ENCODE measurements around the gene RPS27A. TPM values are rescaled to one million over a fixed set of nuclear protein-coding genes. Genes with fewer than 3 reads are reported as not detected.
A peak's percentile ranks its signal among the peaks of the same experiment; 100 is the strongest.
"Not testable (repeated sequence)": the region's sequence is repeated elsewhere in the genome, so short reads cannot be mapped to it uniquely, and the experiment has no call there.

RPS27A gene
- polyA plus RNA-seq, 6 donors from 2014 or later = 1,837 to 3,584 (median 3,029) TPM

DNA sequence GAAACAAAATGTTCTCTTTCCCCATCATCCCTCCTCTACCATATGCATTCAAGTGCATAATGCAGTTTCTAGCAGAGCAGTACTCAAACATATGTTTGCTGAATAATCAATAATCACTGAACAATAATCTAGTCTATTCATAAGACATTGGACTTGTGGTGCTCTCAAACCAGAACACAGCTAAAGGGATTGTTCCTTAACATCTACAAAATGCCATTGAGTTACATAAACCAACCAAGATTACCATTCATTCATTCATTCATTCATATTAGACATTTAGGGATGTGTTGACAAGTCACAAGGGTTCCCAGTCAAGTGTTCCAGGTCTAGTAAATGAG, 4.3 kb upstream of the RPS27A start:
- no peak for DNase-seq
- peaks cover 0 to 5% (median 0%) of the 10 kb centered on the region in 7 donors for H3K9me3 Mint-ChIP-seq
- H3K36me3 Mint-ChIP-seq = peaks cover 3 to 4% of the 10 kb centered on the region in 2 donors
- no peak for ATAC-seq (ENCODE audit: low read depth in 2 of 2)
- H3K27ac Mint-ChIP-seq = peak overlapping the region in 4 of 6 donors; percentile 42 to 84 (median 66)
- H3K4me3 Mint-ChIP-seq = peak overlapping the region in 6 of 8 donors; percentile 2 to 91 (median 44)
- no peaks in the 10 kb centered on the region for H3K27me3 Mint-ChIP-seq
- peaks cover 33 to 60% (median 46%) of the 10 kb centered on the region in 3 donors for H3K4me1 Mint-ChIP-seq

- Mint-ChIP-seq H3K27ac (peak overlapping the region in 2 of 6 donors; percentile 18 to 50), H3K4me3 (peak overlapping the region in 3 of 8 donors; percentile 26 to 91 (median 82)), H3K36me3 (peaks cover 5 to 8% of the 10 kb centered on the region in 2 donors), H3K9me3 (peaks cover 0 to 5% (median 0%) of the 10 kb centered on the region in 7 donors), H3K4me1 (peaks cover 35 to 64% (median 52%) of the 10 kb centered on the region in 3 donors), H3K27me3 (no peaks in the 10 kb centered on the region)
- ATAC-seq (ENCODE audit: low read depth in 2 of 2) (no peak), DNase-seq (no peak)
Observed at GRCh38 chr2:55229221-55229620, 3.3 kb upstream of the RPS27A start.

- Mint-ChIP-seq H3K4me3 (peak overlapping the region; percentile 56 to 100 (median 100)), H3K27me3 (no peaks in the 10 kb centered on the region), H3K27ac (peak overlapping the region in 4 of 6 donors; percentile 67 to 99 (median 98))
Observed at GRCh38 chr2:55230551-55230950, 1.9 kb upstream of the RPS27A start.

GRCh38 chr2:55231546-55232083, 873 bp upstream of the RPS27A start:
- H3K27ac Mint-ChIP-seq = peak overlapping the region; percentile 98 to 99 (median 99)
- H3K27me3 Mint-ChIP-seq = no peaks in the 10 kb centered on the region
- ATAC-seq (ENCODE audit: low read depth in 2 of 2) = no peak
- peaks cover 41 to 67% (median 62%) of the 10 kb centered on the region in 3 donors for H3K4me1 Mint-ChIP-seq
- DNase-seq = no peak
- peak overlapping the region; percentile 91 to 100 (median 100) for H3K4me3 Mint-ChIP-seq
- peaks cover 0 to 5% (median 0%) of the 10 kb centered on the region in 7 donors for H3K9me3 Mint-ChIP-seq
- H3K36me3 Mint-ChIP-seq = peaks cover 5 to 8% of the 10 kb centered on the region in 2 donors

More at GRCh38 chr2:55230551-55230950, 1.9 kb upstream of the RPS27A start:
- Mint-ChIP-seq H3K36me3 (peaks cover 5 to 8% of the 10 kb centered on the region in 2 donors), H3K4me1 (peaks cover 41 to 69% (median 62%) of the 10 kb centered on the region in 3 donors), H3K9me3 (peaks cover 0 to 5% (median 0%) of the 10 kb centered on the region in 7 donors)
- DNase-seq (no peak), ATAC-seq (ENCODE audit: low read depth in 2 of 2) (no peak)

DNA sequence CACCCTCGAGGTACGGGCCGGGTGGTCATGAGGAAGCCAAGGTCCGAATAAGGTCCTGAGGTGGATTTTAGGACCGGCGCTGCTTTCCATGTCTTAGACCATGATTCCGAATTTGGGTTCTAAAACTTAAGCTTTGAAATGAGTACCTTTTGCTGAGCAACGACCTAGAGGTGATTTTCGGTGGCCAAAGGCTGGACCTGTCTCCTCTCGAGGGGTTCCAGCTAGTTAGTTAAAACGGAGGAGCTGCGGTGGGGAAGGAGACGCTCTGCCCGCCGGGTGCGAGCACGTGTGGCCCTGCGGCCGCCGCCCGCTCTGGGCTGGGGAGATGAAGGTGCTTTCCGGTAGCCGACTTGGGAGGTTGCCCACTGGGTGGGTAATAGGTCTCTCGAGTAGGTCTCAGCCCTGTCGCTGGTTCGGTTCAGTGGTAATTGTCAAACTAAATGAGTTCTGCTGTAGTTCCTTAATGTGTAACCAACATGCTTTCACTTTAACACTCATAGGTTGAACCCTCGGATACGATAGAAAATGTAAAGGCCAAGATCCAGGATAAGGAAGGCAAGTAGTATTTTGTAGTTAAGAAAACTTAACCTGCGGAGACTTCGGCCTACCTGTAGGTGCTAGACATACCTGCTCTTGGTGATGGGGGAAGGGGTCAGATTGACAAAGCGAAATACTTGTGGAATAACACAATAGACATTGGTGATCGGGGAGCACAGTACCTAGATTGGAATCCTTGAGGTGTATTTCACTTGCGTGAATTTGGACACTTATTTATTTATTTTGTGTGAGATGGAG, 572 bp downstream of the RPS27A start:
- peaks cover 35 to 55% (median 52%) of the 10 kb centered on the region in 3 donors for H3K4me1 Mint-ChIP-seq
- peak overlapping the region; percentile 98 to 99 (median 99) for H3K27ac Mint-ChIP-seq
- no peaks in the 10 kb centered on the region for H3K27me3 Mint-ChIP-seq
- ATAC-seq (ENCODE audit: low read depth in 2 of 2) (peak; percentile 63 to 72), DNase-seq (peak; percentile 59)
- H3K9me3 Mint-ChIP-seq = peaks cover 0 to under 1% (median 0%) of the 10 kb centered on the region in 7 donors
- peaks cover 5 to 8% of the 10 kb centered on the region in 2 donors for H3K36me3 Mint-ChIP-seq
- peak overlapping the region; percentile 91 to 100 (median 100) for H3K4me3 Mint-ChIP-seq

DNA sequence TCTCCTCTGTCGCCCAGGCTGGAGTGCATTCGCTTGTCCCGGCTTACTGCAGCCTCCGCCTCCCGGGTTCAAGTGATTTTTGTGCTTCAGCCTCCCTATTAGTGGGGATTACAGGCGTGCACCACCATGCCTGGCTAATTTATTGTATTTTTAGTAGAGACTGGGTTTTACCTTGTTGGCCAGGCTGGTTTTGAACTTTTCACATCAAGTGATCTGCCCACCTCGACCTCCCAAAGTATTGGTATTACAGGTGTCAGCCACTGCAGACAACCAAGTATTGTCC, 1.1 kb downstream of the RPS27A start:
- Mint-ChIP-seq H3K27ac (peak overlapping the region in 5 of 6 donors; percentile 98 to 99 (median 99)), H3K36me3 (peaks cover 6 to 9% of the 10 kb centered on the region in 2 donors), H3K9me3 (no peaks in the 10 kb centered on the region), H3K4me1 (peaks cover 30 to 50% (median 47%) of the 10 kb centered on the region in 3 donors), H3K27me3 (no peaks in the 10 kb centered on the region), H3K4me3 (peak overlapping the region; percentile 91 to 100 (median 100))
- ATAC-seq (ENCODE audit: low read depth in 2 of 2) (no peak), DNase-seq (no peak)

DNA sequence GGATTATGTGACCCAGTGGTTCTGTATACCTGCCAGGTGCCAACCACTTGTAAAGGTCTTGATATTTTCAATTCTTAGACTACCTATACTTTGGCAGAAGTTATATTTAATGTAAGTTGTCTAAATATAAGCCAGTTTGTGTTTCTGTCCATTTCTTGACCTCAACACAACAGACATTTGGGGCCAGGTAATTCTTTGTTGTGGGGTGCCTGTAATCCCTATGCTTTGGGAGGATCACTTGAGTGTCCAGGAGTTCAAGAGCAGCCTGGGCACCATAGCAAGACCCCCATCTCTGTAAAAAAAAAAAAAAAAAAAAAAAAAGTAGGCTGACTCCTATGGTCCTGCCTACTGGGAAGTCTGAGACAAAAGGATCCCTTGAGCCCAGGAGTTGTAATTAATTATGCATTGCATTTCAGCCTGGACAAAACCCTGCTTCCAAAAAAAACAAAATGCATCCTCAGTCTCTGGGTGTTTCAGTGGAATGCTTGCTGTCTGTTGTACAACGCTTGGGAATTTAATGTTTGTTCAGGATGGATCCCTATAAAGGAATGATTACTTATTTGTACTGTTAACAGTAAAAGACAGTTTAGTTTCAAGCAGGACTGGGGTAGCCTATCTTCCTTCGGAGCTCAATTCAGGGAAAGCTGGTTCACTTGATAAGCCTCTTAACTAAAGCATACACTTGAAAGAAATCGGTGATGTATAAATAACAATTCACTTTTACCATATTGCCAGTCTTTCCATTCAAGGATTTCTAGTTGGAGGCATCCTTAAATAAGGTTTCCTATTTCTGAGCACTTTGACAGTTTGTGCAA, 3.4 kb downstream of the RPS27A start:
- peak overlapping the region in 1 of 8 donors; percentile 91 for H3K4me3 Mint-ChIP-seq
- ATAC-seq (ENCODE audit: low read depth in 2 of 2) (no peak), DNase-seq (no peak)
- H3K4me1 Mint-ChIP-seq = peaks cover 19 to 33% (median 33%) of the 10 kb centered on the region in 3 donors
- H3K9me3 Mint-ChIP-seq = no peaks in the 10 kb centered on the region
- H3K27me3 Mint-ChIP-seq = no peaks in the 10 kb centered on the region
- peaks cover 13 to 15% of the 10 kb centered on the region in 2 donors for H3K36me3 Mint-ChIP-seq
- peak overlapping the region in 3 of 6 donors; percentile 29 to 61 (median 32) for H3K27ac Mint-ChIP-seq

GRCh38 chr2:55236992-55237543, 4.6 kb downstream of the RPS27A start:
- peak overlapping the region in 1 of 6 donors; percentile 18 for H3K27ac Mint-ChIP-seq
- ATAC-seq (ENCODE audit: low read depth in 2 of 2) (no peak), DNase-seq (no peak)
- H3K27me3 Mint-ChIP-seq = no peaks in the 10 kb centered on the region
- H3K9me3 Mint-ChIP-seq = no peaks in the 10 kb centered on the region
- H3K4me3 Mint-ChIP-seq = no peak overlapping the region
- peaks cover 13 to 15% of the 10 kb centered on the region in 2 donors for H3K36me3 Mint-ChIP-seq
- peaks cover 12 to 22% (median 21%) of the 10 kb centered on the region in 3 donors for H3K4me1 Mint-ChIP-seq

DNA sequence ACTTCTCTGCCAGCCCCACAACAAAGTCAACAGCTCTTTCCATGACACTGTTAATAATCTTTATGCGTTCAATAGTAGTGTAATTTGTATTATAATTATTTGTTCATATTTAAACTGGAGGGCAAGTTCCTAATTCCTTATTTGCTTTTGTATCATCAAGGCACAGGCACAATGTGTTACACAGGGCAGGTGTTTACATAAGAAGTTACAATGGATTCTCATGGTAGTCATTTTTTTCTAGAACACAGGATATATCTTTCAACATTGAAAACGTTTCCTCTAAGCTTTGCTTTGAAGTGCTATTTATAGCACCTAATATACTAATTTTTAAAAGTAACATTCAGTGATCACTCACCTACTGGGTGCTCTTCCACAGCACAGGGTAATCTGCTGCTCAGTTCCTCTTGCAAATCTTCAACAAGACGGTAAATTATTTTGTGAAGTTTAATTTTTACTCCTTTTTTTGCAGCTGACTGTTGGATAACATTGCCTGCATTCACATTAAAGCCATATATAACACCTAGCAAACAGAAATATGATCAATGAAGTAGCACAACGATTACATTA, 7.3 kb downstream of the RPS27A start:
- H3K27ac Mint-ChIP-seq = no peak overlapping the region

DNA sequence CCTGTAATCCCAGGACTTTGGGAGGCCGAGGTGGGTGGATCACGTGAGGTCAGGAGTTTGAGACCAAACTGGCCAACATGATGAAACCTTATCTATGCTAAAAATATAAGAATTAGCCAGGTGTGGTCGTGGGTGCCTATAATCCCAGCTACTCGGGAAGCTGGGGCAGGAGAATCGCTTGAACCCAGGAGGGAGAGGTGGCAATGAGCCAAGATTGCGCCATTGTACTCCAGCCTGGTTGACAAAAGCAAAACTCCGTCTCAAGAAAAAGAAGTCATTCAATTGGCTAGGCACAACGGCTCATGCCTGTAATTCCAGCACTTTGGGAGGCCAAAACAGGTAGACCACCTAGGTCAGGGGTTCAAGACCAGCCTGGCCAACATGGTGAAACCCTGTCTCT, 9.1 kb downstream of the RPS27A start:
- not testable (repeated sequence) for H3K27ac Mint-ChIP-seq; H3K27me3 Mint-ChIP-seq; ATAC-seq (ENCODE audit: low read depth in 2 of 2); H3K4me3 Mint-ChIP-seq; H3K9me3 Mint-ChIP-seq; DNase-seq; H3K4me1 Mint-ChIP-seq
- H3K36me3 Mint-ChIP-seq = peaks cover 7 to 12% of the 10 kb centered on the region in 2 donors

More for the DNA sequence above, 7.3 kb downstream of the RPS27A start:
- no peak for DNase-seq
- Mint-ChIP-seq H3K9me3 (no peaks in the 10 kb centered on the region), H3K36me3 (peaks cover 7 to 12% of the 10 kb centered on the region in 2 donors), H3K4me3 (no peak overlapping the region), H3K4me1 (peaks cover under 1 to 5% (median 3%) of the 10 kb centered on the region in 3 donors), H3K27me3 (no peaks in the 10 kb centered on the region)
- ATAC-seq (ENCODE audit: low read depth in 2 of 2) = no peak

GRCh38 chr2:55242617-55243016, 10.1 kb downstream of the RPS27A start:
- Mint-ChIP-seq H3K4me3 (no peak overlapping the region), H3K9me3 (no peaks in the 10 kb centered on the region), H3K27ac (peak overlapping the region in 3 of 6 donors; percentile 67 to 89 (median 83)), H3K4me1 (no peaks in the 10 kb centered on the region), H3K36me3 (peaks cover 11 to 12% of the 10 kb centered on the region in 2 donors), H3K27me3 (no peaks in the 10 kb centered on the region)
- no peak for DNase-seq
- ATAC-seq (ENCODE audit: low read depth in 2 of 2) = no peak

GRCh38 chr2:55245411-55245810, 12.9 kb downstream of the RPS27A start:
- Mint-ChIP-seq H3K36me3 (peaks cover 7 to 9% of the 10 kb centered on the region in 2 donors), H3K9me3 (no peaks in the 10 kb centered on the region)
- ATAC-seq (ENCODE audit: low read depth in 2 of 2) = no peak

GRCh38 chr2:55247025-55247424, 14.5 kb downstream of the RPS27A start:
- H3K9me3 Mint-ChIP-seq = no peaks in the 10 kb centered on the region
- no peaks in the 10 kb centered on the region for H3K4me1 Mint-ChIP-seq
- no peaks in the 10 kb centered on the region for H3K27me3 Mint-ChIP-seq
- ATAC-seq (ENCODE audit: low read depth in 2 of 2) (no peak), DNase-seq (no peak)
- H3K4me3 Mint-ChIP-seq = no peak overlapping the region
- no peak overlapping the region for H3K27ac Mint-ChIP-seq
- H3K36me3 Mint-ChIP-seq = peaks cover 7 to 9% of the 10 kb centered on the region in 2 donors

More at GRCh38 chr2:55245411-55245810, 12.9 kb downstream of the RPS27A start:
- no peak for DNase-seq
- Mint-ChIP-seq H3K27ac (peak overlapping the region in 1 of 6 donors; percentile 89), H3K4me3 (no peak overlapping the region), H3K4me1 (no peaks in the 10 kb centered on the region), H3K27me3 (no peaks in the 10 kb centered on the region)
